ENCODE measurements around the gene MTX2.
"Not testable (repeated sequence)": the region's sequence is repeated elsewhere in the genome, so short reads cannot be mapped to it uniquely, and the experiment has no call there.

Gene MTX2

DNA sequence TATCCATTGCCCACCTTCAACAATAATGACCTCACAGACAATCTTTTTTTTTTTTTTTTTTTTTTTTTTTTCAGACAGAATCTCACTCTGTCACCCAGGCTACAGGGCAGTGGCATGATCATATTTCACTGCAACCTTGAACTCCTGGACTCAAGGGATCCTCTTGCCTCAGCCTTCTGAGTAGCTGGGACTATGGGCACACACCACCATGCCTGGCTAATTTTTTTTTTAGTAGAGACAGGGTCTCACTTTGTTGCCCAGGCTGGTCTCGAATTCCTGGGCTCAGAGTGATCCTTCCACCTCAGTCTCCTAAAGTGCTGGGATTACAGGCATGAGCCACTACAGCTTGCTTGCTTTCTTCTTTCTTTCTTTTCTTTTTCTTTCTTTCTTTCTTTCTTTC, 103.9 kb downstream of the MTX2 start:
- DNase-seq (ENCODE audit: low read depth in 2 of 2) = not testable (repeated sequence)

DNA sequence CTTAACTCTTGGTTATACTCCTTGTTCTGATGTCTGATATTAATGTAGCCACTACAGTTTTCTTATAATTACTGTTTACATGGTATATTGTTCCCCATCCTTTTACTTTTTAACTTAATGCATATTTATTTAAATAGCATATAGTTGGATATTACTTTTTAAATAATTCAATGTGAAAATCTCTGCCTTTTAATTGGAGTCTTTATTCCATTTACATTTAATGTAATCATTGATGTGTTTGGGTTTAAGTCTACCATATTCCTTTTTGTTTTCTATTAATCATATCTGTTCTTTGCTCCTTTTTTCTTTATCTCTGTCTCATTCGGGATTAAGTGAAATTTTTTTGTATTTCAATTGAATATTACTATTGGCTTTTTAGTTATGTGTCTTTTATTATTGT, 109.1 kb downstream of the MTX2 start:
- DNase-seq (ENCODE audit: low read depth in 2 of 2) = no peak

DNA sequence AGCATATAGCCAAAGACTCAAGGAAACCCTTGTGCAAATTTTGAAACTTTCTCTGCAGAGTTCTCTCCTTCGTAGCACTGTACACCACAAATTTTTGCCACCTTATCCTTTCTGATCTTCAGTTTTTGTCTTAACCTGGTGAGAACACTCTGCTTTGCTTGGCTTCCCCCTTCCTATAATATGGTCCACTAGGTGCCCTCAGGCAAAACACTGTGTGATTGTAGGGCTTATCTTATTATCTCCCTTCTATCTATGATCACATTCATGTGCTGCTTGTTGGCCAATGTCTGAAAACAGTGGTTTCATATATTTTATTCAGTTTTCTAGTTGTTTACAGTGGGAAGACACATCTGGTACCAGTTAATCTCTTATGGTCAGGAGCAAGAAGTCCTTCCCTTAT, 111.1 kb downstream of the MTX2 start:
- no peak for DNase-seq (ENCODE audit: low read depth in 2 of 2)

DNA sequence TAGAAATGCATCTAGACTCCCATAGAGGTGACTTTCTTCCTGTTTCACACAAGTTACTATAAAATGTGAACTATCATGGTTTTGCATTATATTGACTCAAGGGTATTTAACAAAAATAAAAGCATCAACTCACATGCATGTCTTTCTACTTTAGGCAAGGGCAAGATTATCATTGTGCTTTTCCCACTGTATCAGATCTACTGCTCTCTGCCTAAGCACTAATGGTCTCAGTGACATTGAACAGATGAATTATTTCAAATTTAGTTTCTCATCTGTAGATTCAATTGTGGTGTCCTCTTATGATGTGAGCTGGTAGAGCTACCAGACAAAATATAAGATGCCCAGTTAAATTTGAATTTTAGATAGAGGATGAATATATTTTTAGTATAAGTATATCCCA, 113.9 kb downstream of the MTX2 start:
- DNase-seq (ENCODE audit: low read depth in 2 of 2) = no peak

DNA sequence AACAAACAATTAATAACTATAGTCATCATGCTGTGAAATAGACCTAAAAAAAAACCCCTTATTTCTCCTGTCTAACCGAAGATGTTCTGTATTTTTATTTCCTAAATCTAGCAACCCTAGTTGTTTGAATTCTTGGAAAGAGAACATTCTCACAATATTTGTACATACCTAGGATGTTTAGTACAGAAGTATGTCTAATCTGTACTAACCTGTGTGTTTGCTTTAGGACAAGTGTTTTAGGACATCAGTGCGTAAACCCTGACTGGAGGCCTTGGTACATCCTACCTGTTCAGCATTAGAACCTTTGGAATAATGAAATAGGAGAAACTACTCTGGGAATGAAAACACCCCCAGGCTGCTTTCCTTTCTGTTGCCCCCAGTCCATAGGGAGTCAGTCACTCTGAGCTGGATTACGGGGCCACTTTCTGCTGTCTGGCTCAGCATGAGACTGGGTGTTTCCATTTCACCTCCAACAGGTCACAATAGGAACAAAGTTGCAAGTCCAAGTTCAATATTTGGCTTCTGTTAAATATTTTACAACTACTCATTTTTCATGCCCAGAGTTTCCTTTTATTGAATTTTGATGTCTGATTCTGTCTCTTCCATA, 114.7 kb downstream of the MTX2 start:
- no peak for DNase-seq (ENCODE audit: low read depth in 2 of 2)

DNA sequence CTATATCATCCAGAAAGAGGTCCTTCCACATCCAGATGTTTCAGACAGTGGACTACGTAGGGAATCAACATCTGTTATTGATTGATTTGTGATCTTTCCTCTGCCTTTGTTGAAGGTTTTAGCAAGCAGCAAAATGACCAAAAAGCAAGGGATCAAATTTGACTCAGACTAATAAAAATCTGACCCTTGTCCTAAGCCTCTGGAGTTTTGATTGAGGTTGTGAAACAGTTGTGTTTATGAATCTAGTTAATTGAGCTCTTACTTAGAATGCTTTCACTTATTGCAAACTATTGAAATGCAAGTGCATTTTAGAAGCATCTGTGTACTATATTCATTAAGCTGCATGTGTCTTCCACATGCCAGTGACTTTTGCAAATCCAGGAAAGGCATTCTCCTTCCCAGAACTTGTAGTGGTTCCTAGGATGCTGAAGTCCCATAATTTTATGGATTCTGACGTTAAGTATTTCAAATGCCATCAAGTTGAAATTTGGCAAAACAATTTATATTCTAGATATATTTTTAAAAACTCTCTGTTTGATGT, 116.0 kb downstream of the MTX2 start:
- no peak for DNase-seq (ENCODE audit: low read depth in 2 of 2)

DNA sequence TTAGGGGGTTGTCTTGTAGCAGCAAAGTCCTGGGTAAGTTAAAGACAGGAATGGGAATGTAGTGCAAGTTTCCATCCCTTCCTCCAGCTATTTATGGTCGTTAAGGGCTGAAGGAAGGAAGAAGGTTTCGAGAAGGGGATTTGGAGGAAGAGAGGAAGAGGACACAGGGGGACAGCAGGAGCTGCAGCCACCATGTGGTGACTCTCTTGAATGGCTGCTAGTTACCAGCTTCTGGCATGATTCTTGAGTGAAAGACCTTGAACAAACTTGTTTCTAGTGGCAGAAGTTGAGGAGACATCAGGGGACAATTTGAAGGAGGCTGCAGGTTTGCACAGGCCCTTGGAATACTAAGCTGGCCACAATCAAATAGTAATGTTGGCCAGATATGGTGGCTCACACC, 116.6 kb downstream of the MTX2 start:
- no peak for DNase-seq (ENCODE audit: low read depth in 2 of 2)
